B cell (primary cell): Measurements from ENCODE around the gene PPP1R12C.

ENCODE experiments used
- CTCF ChIP-seq: fragments of 200-600 bp; IDR thresholded peaks from one replicate; pipeline ENCODE4 v1.8.0; 2022; ENCODE audit warnings: antibody characterized with exemption, mild to moderate bottlenecking
- EZH2 ChIP-seq: IDR thresholded peaks from 2 replicates; pipeline ENCODE4 v1.6.1; 2012; ENCODE audit warnings: borderline replicate concordance, low read depth, mild to moderate bottlenecking, moderate library complexity, low read length; ENCODE audit not compliant: insufficient read depth, poor library complexity, severe bottlenecking

DNA sequence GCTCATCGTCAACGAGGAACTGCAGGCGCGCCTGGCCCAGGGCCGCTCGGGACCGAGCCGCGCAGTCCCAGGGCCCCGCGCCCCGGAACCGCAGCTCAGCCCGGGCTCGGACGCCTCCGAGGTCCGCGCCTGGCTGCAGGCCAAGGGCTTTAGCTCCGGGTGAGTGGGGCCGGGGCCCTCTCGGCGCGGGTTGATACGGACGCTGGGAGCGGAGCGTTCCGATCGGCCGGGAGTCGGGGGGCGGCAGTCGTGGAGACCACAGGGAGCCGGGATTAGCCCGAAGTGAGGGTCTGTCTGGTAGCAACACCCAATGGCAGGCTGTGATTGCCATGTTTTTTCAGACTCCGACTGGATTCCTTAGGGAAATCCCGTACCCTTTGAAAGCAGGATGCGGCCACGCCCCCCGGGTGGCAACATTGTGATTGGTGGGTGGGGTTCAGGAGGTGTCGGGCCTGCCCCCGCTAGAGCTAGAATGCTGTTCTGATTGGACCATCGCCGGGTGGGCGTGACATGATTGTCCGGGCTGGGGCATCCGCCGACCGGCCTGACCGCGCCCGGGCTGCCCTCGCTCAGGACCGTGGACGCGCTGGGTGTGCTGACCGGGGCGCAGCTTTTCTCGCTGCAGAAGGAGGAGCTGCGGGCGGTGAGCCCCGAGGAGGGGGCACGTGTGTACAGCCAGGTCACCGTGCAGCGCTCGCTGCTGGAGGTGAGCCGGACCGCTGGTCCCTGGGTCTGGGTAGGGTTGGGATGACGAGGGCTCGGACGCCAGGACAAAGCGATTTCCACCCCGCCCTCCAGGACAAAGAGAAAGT is 30.5 kb downstream of the PPP1R12C start:
- TF ChIP-seq CTCF: no peak
- peak; percentile 67 for TF ChIP-seq EZH2
